ENCODE data around the gene FSTL4.

DNA sequence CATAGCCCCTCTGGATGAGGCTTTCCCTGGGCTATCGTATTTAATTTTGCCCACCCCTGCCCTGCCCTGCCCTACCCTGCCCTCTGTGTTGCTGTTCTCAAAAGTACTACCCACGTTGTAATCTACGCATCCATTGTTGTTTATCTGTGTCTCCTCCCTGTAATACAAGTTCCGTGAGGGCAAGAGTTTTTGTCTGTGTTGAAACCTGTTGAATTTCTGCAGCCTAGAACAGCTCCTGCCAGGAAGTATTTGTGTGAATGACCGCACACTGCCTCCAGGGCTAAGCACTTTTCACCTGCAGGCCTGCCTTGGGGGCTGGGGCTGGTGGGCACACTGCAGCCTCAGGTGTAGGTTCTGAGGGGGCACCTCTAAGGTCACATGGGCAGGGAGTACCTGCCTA, 315.7 kb downstream of the FSTL4 start:
- TF ChIP-seq, protein P1, sequence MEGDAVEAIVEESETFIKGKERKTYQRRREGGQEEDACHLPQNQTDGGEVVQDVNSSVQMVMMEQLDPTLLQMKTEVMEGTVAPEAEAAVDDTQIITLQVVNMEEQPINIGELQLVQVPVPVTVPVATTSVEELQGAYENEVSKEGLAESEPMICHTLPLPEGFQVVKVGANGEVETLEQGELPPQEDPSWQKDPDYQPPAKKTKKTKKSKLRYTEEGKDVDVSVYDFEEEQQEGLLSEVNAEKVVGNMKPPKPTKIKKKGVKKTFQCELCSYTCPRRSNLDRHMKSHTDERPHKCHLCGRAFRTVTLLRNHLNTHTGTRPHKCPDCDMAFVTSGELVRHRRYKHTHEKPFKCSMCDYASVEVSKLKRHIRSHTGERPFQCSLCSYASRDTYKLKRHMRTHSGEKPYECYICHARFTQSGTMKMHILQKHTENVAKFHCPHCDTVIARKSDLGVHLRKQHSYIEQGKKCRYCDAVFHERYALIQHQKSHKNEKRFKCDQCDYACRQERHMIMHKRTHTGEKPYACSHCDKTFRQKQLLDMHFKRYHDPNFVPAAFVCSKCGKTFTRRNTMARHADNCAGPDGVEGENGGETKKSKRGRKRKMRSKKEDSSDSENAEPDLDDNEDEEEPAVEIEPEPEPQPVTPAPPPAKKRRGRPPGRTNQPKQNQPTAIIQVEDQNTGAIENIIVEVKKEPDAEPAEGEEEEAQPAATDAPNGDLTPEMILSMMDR (IDR thresholded peaks at IDR 0.05) = no peak
- no peak for TF ChIP-seq EP300 (IDR thresholded peaks at IDR 0.05)
- no peak for TF ChIP-seq POLR2A (IDR thresholded peaks at IDR 0.05; ENCODE audit: low read depth)
- TF ChIP-seq POLR2AphosphoS5 (IDR thresholded peaks at IDR 0.05) = no peak
